Central memory CD4-positive, alpha-beta T cell (primary cell): ENCODE measurements around the gene RPAP3.

Experiments
- DNase-seq: peaks from one replicate; pipeline ENCODE4 v3.0.0; 2022

RPAP3 gene

GRCh38 chr12:47741340-47741703, 35.5 kb upstream of the RPAP3 start:
- DNase-seq: peak; percentile 76

GRCh38 chr12:47740606-47741339, 34.9 kb upstream of the RPAP3 start:
- no peak for DNase-seq

GRCh38 chr12:47739979-47740378, 34.1 kb upstream of the RPAP3 start:
- no peak for DNase-seq

GRCh38 chr12:47739297-47739696, 33.5 kb upstream of the RPAP3 start:
- no peak for DNase-seq

DNA sequence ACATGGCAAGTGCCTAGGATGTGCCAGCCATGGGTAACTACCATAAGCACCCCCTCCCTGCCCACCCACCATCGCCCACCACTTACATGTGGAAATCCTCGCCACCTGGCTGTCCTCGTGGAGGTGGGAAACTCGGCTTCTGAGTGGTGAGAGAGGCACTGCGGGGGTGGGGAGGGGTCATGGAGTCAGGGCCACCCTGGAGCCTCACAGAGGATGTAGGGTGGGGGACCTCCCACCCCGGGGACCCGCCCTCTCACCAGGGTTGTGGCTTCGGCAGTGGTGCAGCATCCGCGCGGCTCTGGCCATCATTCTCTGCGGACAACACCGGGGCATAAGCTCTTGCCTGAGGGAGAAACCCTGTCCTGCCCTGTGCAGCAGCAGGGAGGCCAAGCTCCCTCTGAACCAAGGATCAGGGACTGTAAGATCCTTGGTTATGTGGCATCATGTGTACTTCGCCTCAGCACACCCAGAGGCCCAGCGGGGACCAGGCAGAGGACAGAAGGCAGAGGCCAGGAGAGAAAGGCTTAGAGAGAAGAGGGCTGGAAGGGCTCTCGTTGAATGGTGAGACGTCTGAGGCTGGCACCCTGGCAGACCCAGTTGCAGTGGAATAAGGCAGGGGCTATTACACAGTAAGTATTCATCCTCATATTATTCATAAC, 32.2 kb upstream of the RPAP3 start:
- DNase-seq: no peak

DNA sequence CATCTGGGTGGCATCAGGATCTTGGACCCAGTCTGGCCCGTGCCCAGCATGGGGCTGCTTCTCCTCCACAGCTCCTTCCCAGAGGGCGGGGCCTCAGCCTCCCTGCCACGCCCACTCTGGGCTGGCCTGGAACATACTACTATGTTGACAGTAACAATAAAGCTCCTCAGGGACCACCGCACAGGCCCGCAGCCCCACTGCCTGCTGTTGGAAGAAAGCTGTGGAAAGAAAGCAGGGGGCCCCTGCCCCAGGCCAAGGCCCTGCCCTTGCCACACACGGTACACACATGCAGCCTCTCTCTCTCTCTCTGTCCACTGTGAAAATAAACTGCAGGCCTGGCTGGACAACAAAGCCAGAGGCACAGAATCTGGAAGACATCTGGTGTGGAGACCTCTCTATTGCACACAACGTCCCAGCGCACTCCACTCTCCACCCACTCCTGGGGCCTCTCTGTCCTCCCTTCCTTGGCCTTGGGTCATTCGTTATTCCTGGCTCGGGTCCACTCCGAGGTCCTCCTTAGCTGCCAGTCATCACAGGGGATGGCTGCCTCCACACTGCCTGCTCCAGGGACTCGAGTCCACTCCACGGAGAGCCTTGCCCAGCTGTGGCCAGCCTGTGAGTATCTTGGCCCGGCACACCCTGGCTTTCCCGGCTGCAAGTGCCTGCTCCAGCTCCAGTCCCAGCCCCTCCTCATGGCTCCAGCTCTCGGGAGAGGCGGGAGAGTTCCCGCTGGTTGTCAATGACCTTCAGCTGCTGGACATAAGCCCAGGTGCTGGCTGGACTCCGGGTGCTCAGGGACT, 31.2 kb upstream of the RPAP3 start:
- no peak for DNase-seq

- no peak for DNase-seq
These were observed 30.4 kb upstream of the RPAP3 start for GRCh38 chr12:47736216-47736615.

DNA sequence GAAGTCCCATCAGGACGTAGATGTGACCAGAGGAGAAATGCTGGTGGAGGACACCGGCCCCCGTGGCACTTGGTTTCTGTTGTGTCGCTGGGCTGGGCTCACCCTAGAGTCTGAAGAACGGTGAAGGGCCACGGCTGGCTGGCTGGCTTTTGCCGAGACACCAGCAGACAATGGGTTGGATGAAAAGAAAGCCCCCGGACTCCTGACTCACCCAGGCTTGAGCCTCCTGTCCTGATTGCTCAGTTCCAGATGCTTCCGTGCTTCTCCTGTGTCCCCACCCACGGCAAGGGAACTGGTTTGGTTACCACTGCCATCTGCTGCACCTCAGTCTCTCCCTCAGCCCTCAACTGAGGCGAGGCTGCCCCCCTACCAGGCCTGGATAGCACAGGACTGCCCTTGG, 29.8 kb upstream of the RPAP3 start:
- no peak for DNase-seq

DNA sequence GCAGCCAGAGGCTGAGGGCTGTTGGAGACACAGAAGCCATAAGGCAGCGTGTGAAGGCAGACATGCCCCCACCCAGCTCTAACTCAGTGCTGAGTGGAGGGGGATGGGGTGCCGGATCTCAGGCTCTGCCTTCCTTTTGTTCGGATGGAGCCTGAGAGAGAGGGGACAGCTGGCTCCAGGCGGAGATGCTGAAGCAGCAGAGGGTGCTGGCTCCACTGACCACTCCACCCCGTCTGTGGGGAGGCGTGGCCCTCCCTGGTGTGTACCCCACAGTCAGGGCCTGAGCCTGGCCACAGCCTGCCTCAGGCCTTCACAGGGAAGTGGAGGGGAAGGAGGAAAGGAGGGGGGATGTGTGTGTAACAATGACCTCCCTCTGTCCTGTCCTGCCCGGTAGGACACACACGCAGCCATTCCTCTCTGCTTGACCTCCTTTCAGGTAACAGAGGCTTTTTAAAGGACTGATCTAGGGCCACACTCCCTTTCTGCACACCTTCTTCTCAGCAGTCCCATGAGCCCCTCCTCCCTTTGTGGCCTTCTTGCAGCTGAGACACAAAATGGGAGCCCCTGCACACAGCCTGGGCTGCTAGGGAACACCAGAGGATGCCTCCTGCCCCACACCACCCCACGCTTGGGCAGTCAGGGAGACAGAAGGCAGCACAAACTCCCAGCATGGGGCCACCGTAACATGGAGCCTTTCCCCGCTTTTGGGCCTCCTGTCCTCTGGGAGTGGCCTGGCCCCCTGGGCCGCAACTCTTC, 29.1 kb upstream of the RPAP3 start:
- no peak for DNase-seq

DNA sequence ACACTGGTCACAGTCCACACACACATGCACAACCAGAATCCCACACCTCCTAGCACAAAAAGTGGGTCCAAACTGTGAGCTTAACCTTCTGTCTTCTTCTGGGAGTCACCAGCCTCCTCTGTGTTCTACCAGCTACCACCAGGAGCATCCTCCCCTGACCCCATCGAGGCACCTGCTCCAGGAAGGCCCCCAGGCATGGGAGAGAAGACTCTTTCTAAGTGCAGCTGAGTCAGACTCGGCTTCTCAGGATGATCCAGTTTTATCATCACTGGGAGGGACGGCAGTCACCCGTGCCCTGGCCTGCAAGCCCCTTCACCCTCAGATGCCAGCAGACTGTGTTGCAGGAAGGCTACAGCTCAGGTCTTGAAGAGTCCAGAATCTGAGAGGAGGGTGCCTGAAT, 27.3 kb upstream of the RPAP3 start:
- DNase-seq: no peak

GRCh38 chr12:47732504-47732903, 26.7 kb upstream of the RPAP3 start:
- DNase-seq: no peak

- DNase-seq: no peak
These were observed 25.9 kb upstream of the RPAP3 start for GRCh38 chr12:47731723-47732122.

DNA sequence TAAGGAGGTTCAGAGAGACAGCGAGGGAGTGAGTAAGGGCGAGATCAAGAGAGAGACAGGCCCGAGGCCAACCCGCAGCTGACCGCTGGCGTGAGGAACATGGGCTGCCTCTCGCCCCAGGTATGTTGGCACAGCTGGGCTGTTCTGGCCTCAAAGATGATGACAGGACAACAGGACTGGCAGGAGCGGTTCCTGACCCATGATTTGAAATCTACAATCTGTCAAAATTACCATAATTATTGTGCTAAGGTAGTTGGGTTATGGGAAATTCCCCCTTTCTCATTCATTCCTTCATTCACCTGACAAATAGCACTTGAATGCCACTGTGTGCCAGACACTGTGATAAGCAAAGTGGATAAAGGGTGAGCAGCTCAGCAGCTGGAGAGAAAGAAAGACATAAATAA, 24.5 kb upstream of the RPAP3 start:
- no peak for DNase-seq

DNA sequence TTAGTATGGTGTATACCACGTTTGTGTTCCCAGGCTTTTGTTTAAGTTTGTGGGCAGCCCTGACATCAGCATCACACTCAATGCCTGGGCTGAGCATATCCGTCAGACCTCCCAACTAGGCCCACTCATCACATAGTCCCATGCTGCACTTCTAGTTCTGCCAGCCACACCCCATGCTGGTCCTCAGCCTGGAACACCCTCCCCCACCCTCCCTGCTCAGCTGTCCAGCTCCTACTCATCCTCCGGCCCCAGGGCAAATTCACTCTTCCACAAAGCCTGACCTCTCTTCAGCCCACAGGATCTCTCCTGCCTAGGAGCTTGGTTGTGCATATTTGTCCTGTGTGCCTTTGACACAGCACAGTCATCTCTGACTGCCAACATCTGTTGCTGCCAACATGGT, 23.4 kb upstream of the RPAP3 start:
- DNase-seq: no peak

- no peak for DNase-seq
These were observed 20.1 kb upstream of the RPAP3 start for GRCh38 chr12:47725893-47726292.

GRCh38 chr12:47725091-47725772, 19.4 kb upstream of the RPAP3 start, which contains the start of gene ENDOU:
Gene ENDOU (minus strand): TSS chr12:47725490. CDS start chr12:47725413, 77 bp downstream.
- DNase-seq: no peak

DNA sequence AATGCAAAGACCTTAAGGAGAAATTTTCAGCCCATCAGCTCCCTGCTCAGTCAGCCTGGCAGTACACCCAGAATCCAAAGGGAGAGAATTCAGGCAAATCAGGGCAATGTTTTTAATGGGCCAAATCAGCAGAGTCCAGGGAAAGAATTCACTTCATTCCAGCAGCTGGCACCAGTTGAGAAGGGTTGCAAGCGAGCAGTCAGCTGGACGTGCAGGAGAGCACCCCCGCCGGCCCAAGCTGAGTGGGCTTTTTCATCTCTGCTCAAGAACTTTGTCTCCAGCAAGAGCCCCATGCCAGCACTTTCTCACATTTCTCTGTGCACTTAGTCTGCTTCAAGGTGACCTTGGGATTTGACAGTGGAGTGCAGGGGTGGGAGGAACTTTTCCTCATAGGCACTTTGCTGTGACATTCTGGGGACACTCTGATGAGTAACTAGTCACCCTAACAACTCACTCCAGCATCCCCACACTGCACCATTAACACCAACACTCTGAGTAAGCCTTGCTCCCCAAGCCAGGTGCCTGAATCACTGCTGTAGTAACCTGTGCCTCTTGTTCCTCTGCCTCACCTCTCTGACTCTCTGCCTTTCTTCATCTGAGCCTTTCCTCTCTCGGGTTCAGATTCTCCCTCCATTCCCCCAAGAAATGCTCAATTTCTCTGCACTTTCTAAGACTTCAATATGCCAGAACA, 17.3 kb upstream of the RPAP3 start:
- DNase-seq: no peak

DNA sequence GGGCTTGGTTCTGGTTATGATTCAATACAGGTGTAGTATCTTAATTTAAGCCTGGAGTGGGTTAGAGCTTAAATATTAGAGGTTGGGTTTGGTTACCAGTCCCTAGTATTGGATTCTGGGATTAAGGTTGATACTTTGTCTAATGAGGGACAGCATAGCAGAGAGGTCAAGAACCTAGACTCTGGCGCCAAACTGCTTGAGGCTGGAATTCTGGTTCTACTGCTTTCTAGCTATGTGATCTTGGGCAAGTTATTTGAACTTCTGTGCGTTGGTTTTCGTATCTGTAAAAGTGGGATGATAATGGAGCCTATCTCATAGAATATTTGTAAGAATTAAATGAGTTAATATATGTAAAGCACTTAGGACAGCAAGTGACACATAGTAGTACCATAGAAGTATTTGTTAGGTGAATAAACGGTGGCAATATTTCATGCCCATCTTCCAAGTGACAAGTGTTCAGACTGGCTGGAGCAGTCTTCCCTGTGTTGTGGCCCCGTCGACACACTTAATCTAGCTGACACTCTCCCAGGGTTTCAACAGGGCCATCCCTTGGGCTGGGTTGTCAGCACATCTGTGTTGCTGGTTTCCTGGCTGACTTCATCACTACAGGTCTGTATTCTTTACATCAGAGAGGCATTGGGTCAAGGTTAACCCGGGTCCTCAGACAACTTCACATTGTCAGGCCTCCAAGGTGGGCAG, 16.5 kb upstream of the RPAP3 start:
- no peak for DNase-seq

DNA sequence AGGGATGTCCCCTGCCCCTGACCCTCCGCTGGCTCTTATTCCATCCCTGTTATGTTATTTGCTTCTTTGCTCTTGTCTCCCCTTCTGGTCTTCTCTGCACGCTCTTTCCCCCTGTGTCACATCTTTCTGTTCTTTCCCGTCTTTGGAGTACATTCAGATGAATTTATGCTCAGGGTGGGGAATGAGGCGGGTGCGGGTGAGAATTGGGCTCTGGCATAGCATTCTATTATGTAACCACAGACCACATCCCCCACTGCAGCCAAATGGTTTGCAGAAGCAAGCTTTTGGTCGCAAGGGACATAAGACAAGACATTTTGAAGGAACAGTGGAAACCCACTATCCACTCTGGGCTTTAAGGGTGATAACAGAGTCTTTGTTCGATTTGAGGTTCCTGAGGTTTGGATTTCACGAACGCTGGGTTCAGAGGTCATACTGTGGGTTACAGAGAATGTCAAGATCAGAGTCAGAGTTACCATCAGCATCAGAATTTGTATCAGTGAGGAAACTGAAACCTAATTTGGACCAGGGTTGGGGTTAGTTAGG, 15.7 kb upstream of the RPAP3 start:
- no peak for DNase-seq

DNA sequence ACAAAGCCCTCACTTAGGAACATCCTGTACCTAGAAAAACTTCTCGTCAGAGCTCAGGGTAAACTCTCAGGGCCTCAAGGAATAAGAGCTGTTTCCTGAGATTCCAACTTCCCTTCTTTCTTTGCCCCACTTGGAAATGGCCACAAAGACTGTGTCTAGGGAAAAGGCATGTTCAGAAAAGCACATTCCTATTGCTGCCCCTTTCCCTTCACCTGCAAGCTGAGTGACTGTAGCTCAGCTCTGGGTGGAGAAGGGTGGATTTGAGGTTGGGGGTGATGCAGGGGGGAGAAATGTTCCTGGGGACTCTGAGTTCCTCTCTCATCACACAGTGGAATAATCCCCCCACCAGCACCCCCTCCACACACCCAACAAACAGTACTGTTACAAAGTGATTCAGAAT, 12.7 kb upstream of the RPAP3 start:
- DNase-seq: no peak
